ENCODE data around the gene CDX2. TPM values are rescaled to one million over a fixed set of nuclear protein-coding genes. Genes with fewer than 3 reads are reported as not detected.

Gene CDX2
- total RNA-seq, 4 donors from 2014 or later = 0.17 TPM; not detected in 3

DNA sequence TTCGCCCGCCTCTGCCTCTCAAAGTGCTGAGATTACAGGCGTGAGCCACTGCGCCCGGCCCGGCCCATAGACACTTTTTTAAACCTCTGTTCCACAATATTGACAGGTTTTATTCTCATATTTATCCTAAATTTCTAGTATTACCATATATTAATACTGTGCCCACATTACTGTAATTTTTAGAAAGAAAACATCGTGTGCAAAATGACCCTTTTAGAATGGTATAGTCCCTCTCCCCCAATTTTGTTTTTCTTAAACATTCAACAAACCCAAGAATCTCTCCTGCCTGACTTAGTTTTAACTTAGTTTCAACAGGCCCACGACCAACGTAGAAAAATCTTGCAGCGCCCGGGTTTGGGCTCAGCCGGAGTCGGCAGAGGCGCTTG lies 9.1 kb downstream of the CDX2 start:
- H3K4me3 ChIP-seq = peak overlapping the region; percentile 36 to 53 (median 42)
- intact Hi-C loops (cut with DNase I) = loop anchor here (10.0 kb wide), 1 partner anchor 125 kb away; no protein-coding TSS in a partner anchor
- no peaks in the 10 kb centered on the region for H3K9me3 ChIP-seq
- H3K27ac ChIP-seq (replicated peaks in 1 of 4) = no peak overlapping the region
- 9% methylated on average over 14 of the region's 14 CpGs for WGBS
- no peak for DNase-seq (ENCODE audit: extremely low spot score)
- no peak for TF ChIP-seq POLR2AphosphoS5 (IDR thresholded peaks at IDR 0.05)
- no peak for TF ChIP-seq EP300 (IDR thresholded peaks at IDR 0.05)
- TF ChIP-seq, protein P1, sequence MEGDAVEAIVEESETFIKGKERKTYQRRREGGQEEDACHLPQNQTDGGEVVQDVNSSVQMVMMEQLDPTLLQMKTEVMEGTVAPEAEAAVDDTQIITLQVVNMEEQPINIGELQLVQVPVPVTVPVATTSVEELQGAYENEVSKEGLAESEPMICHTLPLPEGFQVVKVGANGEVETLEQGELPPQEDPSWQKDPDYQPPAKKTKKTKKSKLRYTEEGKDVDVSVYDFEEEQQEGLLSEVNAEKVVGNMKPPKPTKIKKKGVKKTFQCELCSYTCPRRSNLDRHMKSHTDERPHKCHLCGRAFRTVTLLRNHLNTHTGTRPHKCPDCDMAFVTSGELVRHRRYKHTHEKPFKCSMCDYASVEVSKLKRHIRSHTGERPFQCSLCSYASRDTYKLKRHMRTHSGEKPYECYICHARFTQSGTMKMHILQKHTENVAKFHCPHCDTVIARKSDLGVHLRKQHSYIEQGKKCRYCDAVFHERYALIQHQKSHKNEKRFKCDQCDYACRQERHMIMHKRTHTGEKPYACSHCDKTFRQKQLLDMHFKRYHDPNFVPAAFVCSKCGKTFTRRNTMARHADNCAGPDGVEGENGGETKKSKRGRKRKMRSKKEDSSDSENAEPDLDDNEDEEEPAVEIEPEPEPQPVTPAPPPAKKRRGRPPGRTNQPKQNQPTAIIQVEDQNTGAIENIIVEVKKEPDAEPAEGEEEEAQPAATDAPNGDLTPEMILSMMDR (IDR thresholded peaks at IDR 0.05) = no peak
- no peak for TF ChIP-seq POLR2A (IDR thresholded peaks at IDR 0.05; ENCODE audit: low read depth)
- H3K27me3 ChIP-seq = peaks cover 0 to 98% (median 75%) of the 10 kb centered on the region in 4 donors
- no peaks in the 10 kb centered on the region for H3K36me3 ChIP-seq
- H3K4me1 ChIP-seq = peaks cover 18 to 25% (median 19%) of the 10 kb centered on the region in 4 donors

DNA sequence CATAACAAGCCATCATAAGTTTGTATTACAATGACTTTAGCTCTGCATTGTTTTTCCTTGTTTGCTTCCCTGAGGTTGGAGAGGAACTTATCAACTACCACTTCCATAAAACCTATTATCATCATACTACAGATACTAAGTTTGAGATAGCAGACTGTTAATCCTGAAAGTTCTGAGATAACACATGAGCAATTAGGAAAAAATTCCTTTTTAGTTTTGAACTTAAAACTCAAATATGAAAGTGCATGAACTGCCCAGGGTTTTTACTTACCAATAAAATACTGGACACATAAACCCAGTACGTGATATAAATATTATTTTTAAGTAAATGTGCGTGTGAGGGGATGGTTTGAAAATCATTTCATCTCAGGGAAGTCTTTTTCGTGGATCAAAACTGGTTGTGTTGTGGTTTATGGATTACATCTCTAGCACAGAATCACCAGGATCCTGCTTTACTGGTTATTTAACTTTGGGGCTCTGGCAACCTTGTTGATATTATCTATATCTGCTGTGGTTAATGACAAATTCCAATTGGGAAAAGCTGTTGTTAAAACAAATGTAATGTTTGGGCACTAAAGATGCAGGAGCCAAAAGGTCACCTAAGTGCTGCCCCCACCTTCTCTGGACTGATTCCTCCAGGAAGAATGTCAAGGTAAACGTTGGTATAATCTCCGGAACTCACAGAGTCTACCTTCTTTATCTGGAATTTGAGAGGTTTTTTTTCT lies 12.4 kb downstream of the CDX2 start:
- intact Hi-C loops (cut with DNase I) = loop anchor here (10.0 kb wide), 1 partner anchor 122 kb away; no protein-coding TSS in a partner anchor

GRCh38 chr13:27955014-27955591 lies 14.0 kb downstream of the CDX2 start:
- peak; percentile 55 for DNase-seq (ENCODE audit: extremely low spot score)
- peaks cover 19 to 28% (median 24%) of the 10 kb centered on the region in 4 donors for H3K4me1 ChIP-seq
- 43% methylated on average over 11 of the region's 11 CpGs for WGBS
- no peaks in the 10 kb centered on the region for H3K36me3 ChIP-seq
- peak overlapping the region in 1 of 4 donors; percentile 50 for H3K4me3 ChIP-seq
- TF ChIP-seq POLR2AphosphoS5 (IDR thresholded peaks at IDR 0.05) (no peak), EP300 (IDR thresholded peaks at IDR 0.05) (no peak), POLR2A (IDR thresholded peaks at IDR 0.05; ENCODE audit: low read depth) (no peak)
- TF ChIP-seq, protein P1 (IDR thresholded peaks at IDR 0.05) = no peak
- peaks cover 0 to 97% (median 68%) of the 10 kb centered on the region in 4 donors for H3K27me3 ChIP-seq
- no peak overlapping the region for H3K27ac ChIP-seq (replicated peaks in 1 of 4)
- no peaks in the 10 kb centered on the region for H3K9me3 ChIP-seq
- intact Hi-C loops (cut with DNase I) = loop anchor here (10.0 kb wide), 1 partner anchor 120 kb away; no protein-coding TSS in a partner anchor

More for the DNA sequence above, 12.4 kb downstream of the CDX2 start:
- H3K36me3 ChIP-seq = no peaks in the 10 kb centered on the region
- DNase-seq (ENCODE audit: extremely low spot score) = no peak
- peaks cover 32 to 41% (median 36%) of the 10 kb centered on the region in 4 donors for H3K4me1 ChIP-seq
- peaks cover 0 to 98% (median 82%) of the 10 kb centered on the region in 4 donors for H3K27me3 ChIP-seq
- 18% methylated on average over 5 of the region's 5 CpGs for WGBS
- H3K9me3 ChIP-seq = no peaks in the 10 kb centered on the region
- H3K27ac ChIP-seq (replicated peaks in 1 of 4) = no peak overlapping the region
- TF ChIP-seq EP300 (IDR thresholded peaks at IDR 0.05) (no peak), POLR2AphosphoS5 (IDR thresholded peaks at IDR 0.05) (no peak), POLR2A (IDR thresholded peaks at IDR 0.05; ENCODE audit: low read depth) (no peak)
- TF ChIP-seq, protein P1 (IDR thresholded peaks at IDR 0.05) = no peak
- no peak overlapping the region for H3K4me3 ChIP-seq

DNA sequence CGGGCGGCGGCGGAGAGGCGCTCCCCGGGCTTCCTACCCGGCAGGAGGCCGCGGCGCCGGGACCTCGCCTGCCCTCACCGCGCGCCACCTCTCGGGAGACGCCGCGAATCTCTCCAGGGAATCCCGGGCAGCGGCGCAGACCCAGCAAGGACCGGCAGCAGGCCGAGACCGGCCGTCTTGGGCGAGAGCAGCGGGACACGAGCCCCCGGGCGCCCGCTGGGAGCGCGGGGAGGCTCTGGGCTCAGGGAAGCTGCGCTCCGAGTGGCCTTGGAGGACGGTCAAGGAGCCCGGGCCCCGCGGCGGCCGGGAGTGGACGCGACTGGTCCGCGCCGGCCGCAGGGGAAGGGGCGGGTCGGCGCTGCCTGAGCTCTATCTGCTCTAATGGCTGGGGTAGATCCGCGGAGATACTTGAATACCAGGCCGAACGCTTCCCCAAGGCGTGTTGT lies 14.7 kb downstream of the CDX2 start:
- DNase-seq (ENCODE audit: extremely low spot score) = peak; percentile 87
- 7% methylated on average over 12 of the region's 56 CpGs for WGBS
- intact Hi-C loops (cut with DNase I) = loop anchor here (10.0 kb wide), 1 partner anchor 120 kb away; no protein-coding TSS in a partner anchor
- TF ChIP-seq POLR2AphosphoS5 (IDR thresholded peaks at IDR 0.05) = no peak
- TF ChIP-seq, protein P1 (IDR thresholded peaks at IDR 0.05) = no peak
- TF ChIP-seq POLR2A (IDR thresholded peaks at IDR 0.05; ENCODE audit: low read depth) = no peak
- no peak for TF ChIP-seq EP300 (IDR thresholded peaks at IDR 0.05)
- Histone ChIP-seq H3K9me3 (no peaks in the 10 kb centered on the region), H3K4me3 (peak overlapping the region; percentile 47 to 56 (median 50)), H3K4me1 (peaks cover 14 to 21% (median 18%) of the 10 kb centered on the region in 4 donors), H3K27ac (replicated peaks in 1 of 4) (no peak overlapping the region), H3K27me3 (peaks cover 0 to 97% (median 61%) of the 10 kb centered on the region in 4 donors), H3K36me3 (no peaks in the 10 kb centered on the region)

Data from esophagus muscularis mucosa (tissue), 4 donors.